ENCODE data around the gene C10orf105. TPM values are rescaled to one million over a fixed set of nuclear protein-coding genes. Genes with fewer than 3 reads are reported as not detected.

Gene C10orf105
- polyA plus RNA-seq, 3 donors = 0.03 to 0.22 (median 0.19) TPM

DNA sequence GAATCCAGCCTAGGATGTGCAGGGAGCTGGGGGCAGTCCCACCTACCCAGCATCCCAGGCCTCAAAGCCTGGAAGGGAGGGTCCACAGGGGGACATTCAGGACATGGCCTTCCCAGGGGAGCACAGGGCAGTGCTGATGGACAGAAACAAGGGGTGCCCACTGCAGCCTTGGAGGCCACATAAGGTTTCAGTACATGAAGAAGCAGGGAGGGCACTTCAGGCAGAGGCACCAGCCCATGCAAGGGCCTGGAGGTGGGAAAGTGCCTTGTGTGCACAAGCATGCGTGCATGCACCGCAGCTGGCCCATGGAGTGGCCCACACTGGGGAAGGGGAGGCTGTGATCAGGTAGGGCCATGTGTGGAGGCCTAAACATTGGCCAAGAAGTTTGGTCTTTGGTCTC is 9.1 kb downstream of the C10orf105 start:
- 98 to 100% (median 100%) methylated on average over 2 of the region's 2 CpGs for WGBS, 3 donors
- H3K27ac ChIP-seq (ENCODE audit: low read depth, low read length) = no peak overlapping the region

DNA sequence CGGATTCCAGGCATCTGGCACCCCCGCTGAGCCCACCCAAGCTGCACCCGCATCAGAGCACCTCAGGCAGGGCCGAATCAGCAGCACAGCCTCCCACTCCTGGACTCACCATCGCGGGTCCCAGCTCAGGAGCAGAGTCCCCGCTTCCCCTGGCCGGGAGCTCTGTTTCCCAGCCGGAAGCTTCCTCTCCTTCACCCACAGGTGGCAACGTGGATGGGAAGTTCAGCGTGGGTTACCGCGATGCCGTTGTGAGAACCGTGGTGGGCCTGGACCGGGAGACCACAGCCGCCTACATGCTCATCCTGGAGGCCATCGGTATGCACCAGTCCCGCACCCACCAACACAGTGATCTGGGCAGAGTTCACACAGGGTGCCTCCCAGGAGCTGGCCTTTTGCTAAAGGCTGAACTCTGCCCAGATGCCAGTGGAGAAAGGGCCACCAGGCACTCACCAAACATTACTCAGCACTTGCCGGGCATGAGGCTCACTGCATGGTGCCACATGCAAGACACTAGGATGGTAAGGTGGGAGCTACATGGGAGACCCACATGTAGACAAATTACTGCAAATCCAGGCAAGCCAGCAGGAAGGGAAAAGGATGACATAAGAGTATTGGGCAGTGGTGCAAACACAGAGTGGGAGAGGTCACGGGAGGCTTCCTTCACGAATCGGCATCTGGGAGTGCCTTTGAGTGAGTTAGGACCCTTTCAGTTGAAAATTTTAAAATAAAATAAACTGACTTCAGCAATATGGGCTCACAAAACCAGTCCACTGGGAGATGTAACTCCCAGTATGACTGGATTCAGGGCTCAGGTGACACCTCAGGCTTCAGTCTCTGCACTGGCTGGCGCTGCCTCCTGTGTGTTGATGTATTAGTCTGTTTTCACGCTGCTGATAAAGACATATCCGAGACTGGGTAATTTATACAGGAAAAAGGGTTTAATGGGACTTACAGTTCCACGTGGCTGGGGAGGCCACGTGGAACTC is 10.4 kb downstream of the C10orf105 start:
- 60 to 63% (median 63%) methylated on average over 28 of the region's 28 CpGs for WGBS, 3 donors
- no peak overlapping the region for H3K27ac ChIP-seq (ENCODE audit: low read depth, low read length)

DNA sequence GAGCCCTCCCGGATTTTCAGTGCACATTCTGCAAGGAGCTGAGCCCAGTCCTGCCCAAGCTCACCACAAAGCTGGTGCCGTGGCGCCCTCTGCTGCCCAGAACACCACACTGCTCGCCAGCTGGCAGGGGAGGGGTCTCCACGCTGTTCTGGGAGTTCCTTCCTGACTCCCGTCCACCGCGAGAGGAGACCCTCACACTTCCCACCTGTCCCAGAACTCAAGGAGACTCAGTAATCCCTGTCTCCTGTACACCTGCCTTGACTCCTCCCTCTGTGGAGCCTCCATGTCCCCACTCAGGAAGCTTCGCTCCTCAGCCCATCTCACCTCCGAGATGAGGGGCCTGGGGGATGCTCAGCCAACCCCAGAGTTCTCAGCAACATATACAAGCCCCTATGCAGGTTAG is 11.3 kb downstream of the C10orf105 start:
- WGBS, 3 donors = 9 to 21% (median 16%) methylated on average over 10 of the region's 10 CpGs
- H3K27ac ChIP-seq (ENCODE audit: low read depth, low read length) = no peak overlapping the region

DNA sequence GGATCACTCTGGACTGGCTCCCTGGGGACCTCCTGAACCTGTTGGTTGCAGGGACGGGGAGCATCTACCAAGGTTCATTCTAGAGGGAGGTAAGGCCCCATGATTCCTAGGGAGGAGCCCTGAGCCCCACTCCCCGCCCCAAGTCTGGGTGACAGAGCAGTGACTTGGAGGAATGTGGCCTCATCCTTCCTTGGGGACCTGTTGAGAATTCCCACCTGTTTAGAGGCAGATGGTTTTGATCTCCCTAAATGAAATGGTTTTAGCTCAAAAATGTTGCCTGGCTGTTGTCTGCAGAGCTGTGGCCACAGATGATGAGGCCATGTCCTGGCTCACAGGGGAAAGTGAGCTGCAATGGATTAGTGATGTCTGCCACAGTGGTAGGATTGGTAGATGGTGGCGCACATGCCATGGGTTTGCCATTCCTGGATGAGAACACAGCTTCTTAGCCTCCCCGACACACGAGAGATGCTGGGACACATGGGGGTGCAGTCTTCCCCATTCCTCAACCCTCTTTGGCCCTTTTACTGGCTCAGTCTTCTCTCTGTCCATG is 12.3 kb downstream of the C10orf105 start:
- H3K27ac ChIP-seq (ENCODE audit: low read depth, low read length) = no peak overlapping the region
- WGBS, 3 donors = 91 to 98% (median 97%) methylated on average over 5 of the region's 5 CpGs

DNA sequence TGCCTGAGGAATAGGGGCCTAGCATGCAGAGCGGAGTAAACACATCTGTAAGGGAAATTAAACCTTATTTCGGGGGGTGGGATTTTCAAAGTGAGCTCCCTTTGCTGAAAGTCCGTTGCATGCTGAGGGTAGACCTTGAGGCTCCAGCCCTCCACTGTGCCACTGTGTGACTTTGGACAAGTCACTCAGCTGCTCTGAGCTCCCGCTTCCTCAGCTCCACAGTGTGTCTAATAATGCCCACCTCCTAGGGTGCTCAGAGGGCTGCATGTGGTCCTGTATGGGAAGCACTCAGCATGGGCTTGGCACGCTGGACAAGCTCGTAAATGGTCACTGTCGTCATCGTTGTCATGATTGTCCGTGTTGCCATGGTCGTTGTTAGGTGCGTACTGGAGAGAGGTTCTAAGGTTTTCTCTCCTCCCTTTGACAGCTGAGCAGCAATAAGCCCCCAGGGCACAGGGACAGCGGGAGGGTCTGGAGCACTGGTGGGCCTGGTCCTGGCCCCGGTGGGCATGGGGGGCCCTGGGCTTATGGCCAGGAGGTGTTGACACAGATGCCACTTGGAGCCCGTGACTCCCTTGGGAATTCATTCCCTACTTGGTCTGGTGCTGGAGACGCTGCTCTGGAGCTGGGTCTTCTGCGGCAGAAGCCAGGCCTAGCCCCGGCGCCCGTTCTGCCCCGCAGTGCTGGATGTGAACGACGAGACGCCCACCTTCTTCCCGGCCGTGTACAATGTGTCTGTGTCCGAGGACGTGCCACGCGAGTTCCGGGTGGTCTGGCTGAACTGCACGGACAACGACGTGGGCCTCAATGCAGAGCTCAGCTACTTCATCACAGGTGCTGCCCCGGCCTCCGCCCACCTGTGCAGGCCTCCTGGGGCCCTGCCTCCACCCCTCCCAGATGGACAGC is 13.1 kb downstream of the C10orf105 start:
- H3K27ac ChIP-seq (ENCODE audit: low read depth, low read length) = no peak overlapping the region
- WGBS, 3 donors = 85 to 96% (median 94%) methylated on average over 35 of the region's 35 CpGs

DNA sequence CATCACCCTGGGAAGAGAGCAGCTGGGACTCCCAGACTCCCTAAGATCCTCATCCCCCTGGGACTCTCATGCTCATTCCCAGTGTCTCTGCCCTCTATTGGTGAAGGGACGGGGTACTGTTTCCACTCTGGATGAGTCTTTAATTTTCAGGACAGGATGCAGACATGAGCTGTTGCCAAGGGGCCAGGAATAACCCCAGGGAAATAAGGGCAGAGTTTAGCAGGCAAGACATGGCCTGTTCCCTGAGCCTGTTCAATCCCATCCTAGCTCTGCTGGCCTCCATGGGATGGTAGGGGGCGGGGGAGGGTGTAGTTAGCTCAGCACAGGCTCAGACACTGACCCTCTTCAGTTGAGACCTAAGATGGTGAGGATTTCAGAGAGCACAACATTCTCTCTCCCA is 14.0 kb downstream of the C10orf105 start:
- no peak overlapping the region for H3K27ac ChIP-seq (ENCODE audit: low read depth, low read length)
- WGBS, 3 donors = 67 to 79% (median 75%) methylated on average over 2 of the region's 2 CpGs

DNA sequence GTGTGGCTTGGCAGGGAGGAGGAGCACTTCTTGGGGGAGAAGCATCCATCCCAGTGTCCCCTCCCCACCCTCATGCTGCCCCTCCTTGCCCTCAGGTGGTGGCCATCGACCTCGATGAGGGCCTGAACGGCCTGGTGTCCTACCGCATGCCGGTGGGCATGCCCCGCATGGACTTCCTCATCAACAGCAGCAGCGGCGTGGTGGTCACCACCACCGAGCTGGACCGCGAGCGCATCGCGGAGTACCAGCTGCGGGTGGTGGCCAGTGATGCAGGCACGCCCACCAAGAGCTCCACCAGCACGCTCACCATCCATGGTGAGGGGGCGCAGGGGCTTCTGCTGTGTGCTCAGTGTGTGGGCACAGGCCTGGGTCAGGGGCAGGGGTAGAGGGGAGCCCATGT is 14.8 kb downstream of the C10orf105 start:
- WGBS, 3 donors = 89 to 97% (median 96%) methylated on average over 18 of the region's 18 CpGs
- H3K27ac ChIP-seq (ENCODE audit: low read depth, low read length) = no peak overlapping the region

DNA sequence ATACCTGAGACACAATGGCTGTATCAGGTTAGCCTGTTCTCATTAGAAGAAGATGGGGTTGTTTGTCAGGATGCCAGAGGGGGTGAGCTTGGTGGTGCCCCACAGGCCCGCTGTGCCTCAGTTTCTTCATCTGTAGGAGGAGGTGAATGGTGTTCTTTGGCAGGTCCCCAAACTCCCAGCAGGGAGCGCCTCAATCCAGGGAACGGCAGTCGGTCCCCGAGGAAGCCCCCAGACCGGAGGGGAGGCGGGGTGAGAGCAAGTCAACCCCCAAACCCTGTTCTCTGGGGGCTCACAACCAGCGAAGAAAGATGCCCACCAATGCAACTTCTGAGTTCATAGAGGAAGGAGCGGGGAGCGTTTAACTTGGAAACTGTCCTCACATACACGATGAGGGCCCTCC is 16.0 kb downstream of the C10orf105 start:
- H3K27ac ChIP-seq (ENCODE audit: low read depth, low read length) = no peak overlapping the region
- 81 to 85% (median 81%) methylated on average over 11 of the region's 11 CpGs for WGBS, 3 donors

DNA sequence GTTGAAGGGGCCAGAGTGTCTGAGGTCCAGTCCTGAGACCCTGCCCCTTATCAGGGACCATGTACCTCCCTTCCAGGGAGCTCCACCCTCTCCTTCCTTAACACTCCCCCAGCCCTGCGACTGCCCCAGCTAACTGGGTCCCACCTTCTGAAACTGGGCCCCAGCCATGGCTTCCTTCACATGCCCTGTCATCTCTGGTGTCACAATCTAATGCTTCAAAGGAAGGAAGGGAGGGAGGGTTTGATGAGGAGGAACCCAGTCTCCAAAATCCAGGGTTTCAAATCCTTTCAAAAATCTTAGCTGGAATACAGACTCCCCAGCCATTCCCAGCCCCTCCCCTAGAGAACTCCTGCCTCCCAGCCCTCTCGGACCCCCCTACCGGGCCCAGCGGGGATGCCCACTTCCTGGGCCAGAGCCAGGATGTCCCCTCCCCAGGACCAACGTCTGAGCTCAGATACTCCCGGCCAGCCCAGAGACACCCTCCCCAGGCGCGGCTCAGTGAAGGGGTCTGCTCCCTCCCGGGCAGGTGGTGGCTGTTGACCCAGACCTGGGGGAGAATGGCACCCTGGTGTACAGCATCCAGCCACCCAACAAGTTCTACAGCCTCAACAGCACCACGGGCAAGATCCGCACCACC is 18.0 kb downstream of the C10orf105 start:
- WGBS, 3 donors = 62 to 79% (median 77%) methylated on average over 11 of the region's 11 CpGs
- H3K27ac ChIP-seq (ENCODE audit: low read depth, low read length) = no peak overlapping the region

DNA sequence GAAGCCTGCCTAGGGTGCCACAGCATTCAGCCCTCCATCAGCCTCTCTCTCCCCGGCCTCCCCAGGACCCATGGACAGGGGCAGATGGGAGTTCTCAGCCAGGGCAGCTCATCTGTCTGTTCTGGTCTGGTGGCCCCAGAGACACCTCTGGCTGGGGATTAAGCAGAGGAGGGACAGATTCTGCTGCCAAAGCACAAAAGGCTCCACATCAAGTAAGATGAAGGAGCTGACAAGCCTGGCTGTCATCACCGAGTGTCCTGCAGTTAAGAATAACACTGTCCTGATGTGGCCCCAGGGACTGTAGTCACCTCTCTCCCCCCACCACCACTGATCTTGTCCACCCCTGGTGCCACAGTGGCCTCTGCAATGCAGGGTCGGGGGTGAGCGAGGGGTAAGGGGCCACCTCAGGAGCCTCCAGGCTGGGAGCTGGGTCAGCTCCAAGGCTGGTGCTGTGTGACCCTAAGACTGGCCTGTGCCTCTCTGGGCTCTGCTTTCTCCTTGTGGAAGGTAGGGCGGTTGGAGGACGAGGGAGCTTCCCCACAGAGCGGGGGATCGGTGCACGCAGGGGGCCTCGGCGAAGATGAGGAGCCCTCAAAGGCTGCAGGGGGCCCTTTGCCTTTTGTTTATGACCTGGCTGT is 18.7 kb downstream of the C10orf105 start:
- 77 to 90% (median 89%) methylated on average over 11 of the region's 11 CpGs for WGBS, 3 donors
- H3K27ac ChIP-seq (ENCODE audit: low read depth, low read length) = no peak overlapping the region

DNA sequence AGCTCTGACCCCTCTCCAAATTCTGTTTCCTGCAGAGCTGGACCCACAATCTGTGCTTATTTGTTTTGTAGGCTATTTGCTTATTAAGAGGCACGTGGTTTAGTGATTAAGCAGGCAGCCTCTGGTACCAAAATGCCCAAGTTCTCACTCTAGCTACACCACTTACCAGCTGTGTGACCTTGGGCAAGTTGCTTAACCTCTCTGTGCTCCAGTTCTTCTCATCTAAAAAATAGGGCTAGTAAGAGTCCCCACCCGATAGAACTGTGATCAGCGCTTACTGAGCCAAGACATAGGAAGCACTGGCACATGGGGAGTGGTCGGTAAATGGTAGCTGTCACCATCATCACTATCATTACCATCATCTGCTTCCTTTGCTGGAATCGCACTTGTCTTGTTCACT is 20.8 kb downstream of the C10orf105 start:
- H3K27ac ChIP-seq (ENCODE audit: low read depth, low read length) = no peak overlapping the region
- WGBS, 3 donors = 73 to 89% (median 89%) methylated on average over 5 of the region's 5 CpGs

DNA sequence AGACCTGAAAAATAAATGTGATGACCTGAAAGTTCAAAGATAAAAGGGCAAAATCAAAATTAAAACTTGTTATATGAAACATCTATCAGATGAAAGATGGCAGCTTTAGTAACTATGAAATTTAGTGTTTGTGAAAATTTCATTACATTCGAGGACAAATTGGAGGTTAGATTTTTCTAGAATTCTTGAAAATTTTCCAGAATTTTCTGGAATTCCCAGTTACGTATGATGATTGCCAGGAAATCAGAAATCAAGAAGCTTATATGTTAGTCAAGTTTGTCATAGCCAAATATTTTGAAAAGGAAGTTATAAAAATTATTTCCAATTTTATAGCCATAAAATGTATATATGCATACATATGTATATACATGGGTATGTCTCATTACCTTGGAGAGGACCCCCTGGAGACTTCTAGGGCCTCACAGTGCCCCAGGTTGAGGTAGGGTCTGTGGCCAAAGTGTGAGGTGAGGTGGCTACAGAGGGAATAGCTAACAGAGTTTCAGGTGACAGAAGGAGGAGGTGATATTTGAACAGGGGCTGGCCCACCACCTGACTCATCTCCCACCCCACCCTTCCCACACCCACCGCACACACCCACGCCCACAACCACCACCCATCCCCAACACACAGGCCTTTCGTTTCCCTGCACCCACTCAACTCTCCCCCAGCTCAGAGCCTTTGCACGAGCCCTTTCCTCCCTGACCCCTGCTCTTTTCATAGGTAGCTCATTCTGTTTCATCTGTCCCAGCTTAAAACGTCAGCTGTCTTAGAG is 21.5 kb downstream of the C10orf105 start:
- WGBS, 3 donors = 63 to 81% (median 70%) methylated on average over 7 of the region's 7 CpGs
- no peak overlapping the region for H3K27ac ChIP-seq (ENCODE audit: low read depth, low read length)

DNA sequence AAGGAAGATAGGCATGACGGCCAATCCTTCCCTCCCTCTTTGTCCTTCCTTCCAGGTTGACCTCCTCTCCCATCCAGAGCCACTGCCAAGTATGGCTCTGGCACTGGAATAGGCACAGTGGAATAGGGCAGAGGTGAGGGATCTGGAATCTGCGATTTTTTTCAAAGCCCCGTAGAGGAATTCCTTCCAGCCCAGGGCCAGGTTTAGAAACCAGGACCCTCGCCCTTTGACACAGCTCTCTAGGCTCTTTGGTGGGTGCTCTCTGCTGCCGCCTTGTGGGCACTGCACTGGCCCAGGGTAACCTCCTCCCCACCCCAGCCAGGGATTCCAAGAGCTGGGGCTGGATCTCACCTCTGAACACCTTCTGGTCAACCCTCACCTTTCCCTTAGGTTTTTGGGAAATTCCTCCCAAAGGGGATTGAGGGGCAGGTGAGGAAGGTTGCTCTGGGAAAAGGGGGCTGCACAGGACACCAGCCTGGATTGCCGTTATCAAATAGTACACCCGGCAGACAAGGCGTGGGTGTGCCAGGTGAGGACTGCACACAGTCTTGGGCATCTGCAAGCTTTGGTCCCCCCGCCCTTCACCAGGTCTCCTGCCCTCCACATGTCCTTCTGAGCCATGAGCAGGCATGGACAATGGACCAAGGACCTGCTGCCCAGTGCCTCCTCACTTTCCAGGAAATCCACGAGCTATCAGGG is 22.8 kb downstream of the C10orf105 start:
- WGBS, 3 donors = 42 to 55% (median 53%) methylated on average over 10 of the region's 10 CpGs
- no peak overlapping the region for H3K27ac ChIP-seq (ENCODE audit: low read depth, low read length)

DNA sequence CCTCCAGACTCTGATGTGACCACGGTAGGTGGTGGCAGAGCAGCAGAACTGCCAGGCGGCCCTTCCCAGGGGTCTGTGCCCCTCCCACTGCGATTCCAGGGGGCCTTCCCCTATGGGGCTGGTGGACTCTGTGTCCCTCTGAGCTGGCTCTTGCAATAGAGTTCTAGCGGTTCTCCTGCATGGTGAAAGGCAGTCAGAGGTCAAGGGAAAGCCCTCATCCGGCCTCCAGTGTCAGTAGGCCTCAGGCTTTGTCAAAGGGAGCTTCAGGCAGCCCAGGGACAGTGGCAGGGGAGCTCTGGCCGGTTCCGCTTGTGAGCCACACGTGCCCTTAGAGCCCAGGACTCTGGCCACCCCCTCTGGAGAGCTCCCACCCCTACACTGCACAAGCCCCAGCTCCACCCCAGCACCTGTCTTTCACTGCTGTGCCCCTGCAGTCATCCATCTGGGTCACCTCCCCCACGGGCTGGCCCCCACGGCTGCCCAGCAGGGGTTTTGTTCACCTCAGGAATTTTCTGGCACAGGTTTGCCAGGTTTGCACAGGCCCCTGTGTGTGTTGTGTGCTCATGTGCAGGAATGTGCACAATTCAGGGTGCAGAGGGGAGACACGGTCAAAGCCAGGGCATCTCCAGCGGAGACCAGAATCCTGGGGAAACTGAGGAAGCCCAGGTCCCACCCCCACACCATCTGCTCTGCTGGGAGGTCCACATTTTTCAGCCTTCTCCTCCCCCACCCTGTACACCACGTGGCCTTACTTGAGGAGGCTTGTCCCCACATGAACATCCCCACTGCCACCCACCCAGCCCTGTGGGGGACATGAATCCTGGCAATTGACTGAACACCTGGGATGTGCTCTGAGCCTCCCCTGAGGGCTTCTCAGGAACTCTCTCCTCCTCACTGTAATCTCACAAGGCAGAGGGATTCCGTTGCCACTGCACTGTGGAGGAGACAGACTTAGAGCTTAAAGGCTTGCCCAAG is 23.8 kb downstream of the C10orf105 start:
- 80 to 83% (median 82%) methylated on average over 14 of the region's 14 CpGs for WGBS, 3 donors
- H3K27ac ChIP-seq (ENCODE audit: low read depth, low read length) = no peak overlapping the region

DNA sequence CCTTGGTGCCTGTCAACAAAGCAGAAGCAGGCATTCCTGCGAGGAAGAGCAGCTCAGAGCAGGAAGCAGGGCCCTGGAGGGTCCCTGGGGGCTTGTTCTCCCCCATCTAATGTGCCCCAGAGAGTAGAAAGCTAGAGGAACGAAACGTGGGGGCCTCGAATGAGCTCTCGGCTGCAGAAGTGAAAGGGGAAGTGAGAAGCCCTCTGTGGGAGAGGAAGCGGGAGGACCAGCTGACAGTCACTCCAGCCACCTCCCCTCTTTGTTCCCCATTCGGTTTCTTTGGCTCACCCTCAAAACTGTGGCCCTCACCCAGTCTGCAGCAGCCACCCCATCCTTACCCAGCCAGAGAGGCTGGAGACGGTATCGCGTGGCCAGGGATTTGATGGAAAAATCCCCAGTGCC is 25.0 kb downstream of the C10orf105 start:
- WGBS, 3 donors = 36 to 71% (median 45%) methylated on average over 10 of the region's 10 CpGs
- no peak overlapping the region for H3K27ac ChIP-seq (ENCODE audit: low read depth, low read length)

All from adipose tissue (tissue), 3 donors.